GM18909 (cell line): ENCODE results near the gene IQGAP3.
"Not testable (repeated sequence)": the region's sequence is repeated elsewhere in the genome, so short reads cannot be mapped to it uniquely, and the experiment has no call there.

Source experiments
- ATAC-seq: cut with Tn5 transposase; IDR thresholded peaks from one replicate; pipeline ENCODE4 v1.9.1; 2021; ENCODE audit warnings: mild to moderate bottlenecking; ENCODE audit not compliant: unreplicated experiment, poor library complexity

The IQGAP3 gene

DNA sequence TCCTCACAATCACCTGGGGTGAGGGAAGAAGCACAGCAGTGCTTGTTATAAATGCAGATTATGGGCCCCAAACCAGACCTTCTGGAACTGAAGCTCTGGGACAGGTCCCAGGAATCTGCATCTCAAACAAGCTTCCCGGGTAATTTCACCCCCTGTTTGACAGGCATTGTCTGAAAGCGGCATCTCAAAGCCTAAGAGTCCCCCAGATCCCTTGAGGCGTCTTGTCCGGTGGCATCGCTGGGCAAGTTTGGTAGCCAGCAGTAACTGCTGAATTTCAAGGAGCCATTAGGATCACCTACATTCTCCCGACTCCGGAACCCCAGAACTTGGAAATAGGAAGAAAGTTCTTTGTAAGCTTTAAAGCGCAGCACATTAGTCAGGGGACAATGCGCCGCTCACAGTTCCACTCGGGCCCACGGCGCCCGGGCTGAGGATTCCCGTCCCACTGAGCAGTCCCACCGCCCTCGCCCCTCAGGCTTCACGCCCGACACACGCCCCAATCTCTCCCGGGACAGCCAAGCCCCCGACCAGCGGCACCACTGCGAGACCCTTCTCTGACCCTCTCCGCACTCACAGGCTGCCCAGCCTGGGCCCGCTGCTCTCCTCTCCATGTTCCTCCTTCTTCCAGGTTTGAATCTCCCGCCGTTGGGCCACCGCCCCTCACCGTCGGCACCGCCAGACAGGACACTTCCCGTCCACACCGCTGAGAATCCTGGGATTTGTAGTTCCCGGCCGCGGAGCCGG, at the start of gene IQGAP3:
IQGAP3 (minus strand) TSS at position 647 of the 744 bp plus-strand sequence; CDS start at position 611, 36 bp downstream.
- ATAC-seq: peak; percentile 81

- ATAC-seq: no peak
Measured at GRCh38 chr1:156619582-156619955, 47.2 kb upstream of the IQGAP3 start.

DNA sequence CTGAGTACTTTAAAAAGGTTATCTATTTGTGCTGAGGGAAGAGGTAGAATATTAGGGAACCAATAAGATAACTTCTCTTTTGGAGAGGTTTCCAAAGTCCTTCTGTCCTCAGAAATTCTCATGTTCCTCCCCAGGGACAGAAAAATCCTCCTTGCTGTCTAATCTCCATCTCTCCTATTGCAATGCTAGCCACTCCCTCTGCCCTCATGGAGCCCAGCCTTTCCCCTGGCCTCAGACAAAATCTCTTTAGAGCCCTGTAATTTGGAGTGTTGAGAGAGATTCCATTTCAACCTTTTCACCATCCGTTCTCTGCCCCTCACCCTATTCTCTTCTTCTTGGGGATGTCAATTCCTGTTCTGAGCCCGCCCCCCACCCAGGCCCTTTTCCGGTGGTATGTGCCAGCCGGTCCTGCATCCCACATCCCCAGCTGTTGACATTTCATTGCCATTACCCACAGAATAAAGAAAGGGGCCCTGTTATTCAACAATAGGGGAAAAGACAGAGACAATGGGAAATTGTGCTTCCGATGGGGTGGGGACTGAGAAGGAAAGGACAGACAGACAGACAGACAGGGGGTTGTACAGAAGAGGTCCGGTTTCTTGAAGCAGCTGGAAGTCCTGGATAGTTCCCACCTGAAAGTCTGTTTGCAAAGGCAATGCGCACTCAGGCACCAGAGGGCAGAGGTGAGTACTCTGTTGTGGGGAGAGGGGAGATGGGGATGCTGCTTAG, 46.7 kb upstream of the IQGAP3 start, which contains the start of gene HAPLN2:
HAPLN2 (plus strand) TSS at position 563 of the 729 bp plus-strand sequence. CDS start 4,076 bp downstream, outside the sequence.
- no peak for ATAC-seq

DNA sequence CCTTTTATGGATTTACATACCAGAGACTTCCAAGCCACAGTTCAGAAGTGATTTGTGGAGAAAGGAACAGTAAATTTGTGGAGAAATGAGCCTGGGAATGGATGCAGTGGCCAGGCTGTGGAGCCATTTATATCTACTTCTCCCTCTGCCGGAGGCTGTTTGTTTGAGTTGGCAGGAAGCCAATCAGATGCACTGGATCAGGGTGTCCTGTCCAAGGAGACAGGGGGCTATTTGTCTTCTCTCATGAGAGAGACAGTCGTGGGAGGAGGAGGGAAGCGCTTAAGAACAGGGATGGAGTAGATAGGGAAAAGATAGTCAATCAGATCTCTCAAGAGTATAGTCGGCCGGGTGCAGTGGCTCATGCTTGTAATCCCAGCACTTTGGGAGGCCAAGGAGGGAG, 44.1 kb upstream of the IQGAP3 start:
- ATAC-seq: no peak

DNA sequence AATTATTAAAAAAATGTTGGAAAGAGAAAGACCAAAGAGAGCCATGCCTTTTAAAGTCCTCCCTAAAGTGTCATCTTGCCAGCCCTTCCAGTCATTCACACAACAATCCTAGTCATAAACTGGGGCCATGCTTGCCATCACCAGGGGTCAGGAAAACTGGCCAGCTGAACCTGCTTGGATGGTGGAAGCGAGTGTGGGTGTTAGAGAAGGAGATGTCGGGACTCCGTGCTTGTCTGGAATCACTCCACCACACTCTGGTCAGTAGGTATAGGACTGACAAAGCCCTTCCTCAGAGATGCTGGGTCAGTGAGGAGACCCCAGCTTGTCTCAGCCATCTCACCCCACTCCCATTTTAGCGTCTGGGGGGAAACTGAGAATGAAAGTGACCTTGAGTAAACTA, 43.6 kb upstream of the IQGAP3 start:
- no peak for ATAC-seq

- ATAC-seq: no peak
Measured at GRCh38 chr1:156612666-156613065, 40.3 kb upstream of the IQGAP3 start.

DNA sequence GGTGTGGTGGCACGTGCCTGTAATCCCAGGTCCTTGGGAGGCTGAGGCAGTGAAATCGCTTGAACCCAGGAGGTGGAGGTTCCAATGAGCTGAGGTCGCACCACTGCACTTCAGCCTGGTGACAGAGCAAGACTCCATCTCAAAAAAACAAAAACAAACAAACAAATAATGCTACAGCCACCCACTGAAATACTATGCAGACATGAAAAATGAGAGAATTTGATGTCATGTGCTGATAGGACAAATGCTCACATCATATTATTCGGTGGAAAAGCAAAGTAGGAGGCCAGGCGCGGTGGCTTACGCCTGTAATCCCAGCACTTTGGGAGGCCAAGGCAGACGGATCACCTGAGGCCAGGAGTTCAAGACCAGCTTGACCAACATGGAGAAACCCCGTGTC, 37.7 kb upstream of the IQGAP3 start:
- not testable (repeated sequence) for ATAC-seq

GRCh38 chr1:156608981-156609380, 36.6 kb upstream of the IQGAP3 start:
- ATAC-seq: no peak

- peak; percentile 60 for ATAC-seq
Measured at GRCh38 chr1:156608036-156608674, 35.8 kb upstream of the IQGAP3 start.

- not testable (repeated sequence) for ATAC-seq
Measured at GRCh38 chr1:156607344-156607743, 35.0 kb upstream of the IQGAP3 start.

DNA sequence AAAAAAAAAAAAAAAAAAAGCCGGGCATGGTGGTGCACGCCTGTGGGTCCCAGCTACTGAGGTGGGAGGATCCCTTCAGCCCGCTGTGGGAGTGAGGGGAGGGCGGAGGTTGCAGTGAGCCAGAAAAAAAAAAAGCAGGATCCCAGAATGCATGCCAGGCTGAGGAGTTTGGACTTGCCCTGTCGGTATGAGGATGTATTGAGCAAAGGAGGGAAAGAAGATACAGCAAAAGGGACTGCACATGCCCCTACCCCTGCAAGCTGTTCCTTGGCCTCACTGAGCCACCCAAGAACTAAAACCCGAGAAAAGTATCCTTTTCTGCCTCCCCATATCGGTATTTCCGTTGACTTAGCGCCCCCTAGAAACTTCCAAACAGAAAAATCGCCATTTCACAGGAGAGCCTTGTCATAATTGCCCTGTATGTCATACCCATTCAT, 30.2 kb upstream of the IQGAP3 start:
- no peak for ATAC-seq

DNA sequence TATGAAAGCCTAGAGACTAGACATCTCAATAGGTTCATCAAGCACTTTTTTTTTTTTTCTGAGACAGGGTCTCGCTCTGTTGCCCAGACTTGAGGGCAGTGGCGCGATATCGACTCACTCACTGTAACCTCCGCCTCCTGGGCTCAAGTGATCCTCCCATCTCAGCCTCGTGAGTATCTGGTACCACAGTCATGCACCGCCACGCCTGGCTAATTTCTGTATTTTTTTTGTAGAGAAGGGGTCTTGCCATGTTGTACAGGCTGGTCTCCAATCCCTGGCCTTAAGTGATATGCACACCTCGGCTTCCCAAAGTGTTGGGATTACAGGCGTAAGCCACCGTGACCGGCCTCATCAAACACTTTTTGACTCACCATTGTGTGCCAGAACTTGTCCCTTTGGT, 29.5 kb upstream of the IQGAP3 start:
- peak; percentile 18 for ATAC-seq

- peak; percentile 55 for ATAC-seq
Measured at GRCh38 chr1:156601122-156601830, 28.9 kb upstream of the IQGAP3 start, which contains the start of gene GPATCH4. Gene GPATCH4 (minus strand): TSS chr1:156601479.

DNA sequence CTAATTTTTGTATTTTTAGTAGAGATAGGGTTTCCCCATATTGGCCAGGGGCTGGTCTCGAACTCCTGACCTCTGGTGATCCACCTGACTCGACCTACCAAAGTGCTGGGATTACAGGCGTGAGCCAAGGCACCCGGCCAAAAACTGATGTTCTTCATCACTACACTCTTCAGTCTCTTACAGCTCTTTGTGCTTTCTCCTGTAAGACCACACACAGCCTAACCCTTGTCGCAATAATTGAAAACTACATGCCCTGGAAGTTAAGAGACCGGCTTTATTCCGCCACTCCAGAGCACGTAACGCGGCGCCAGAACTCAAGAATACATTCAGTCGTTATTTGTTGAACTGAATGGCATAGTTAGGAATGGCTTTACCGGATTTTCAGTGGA, 28.4 kb upstream of the IQGAP3 start:
- no peak for ATAC-seq

DNA sequence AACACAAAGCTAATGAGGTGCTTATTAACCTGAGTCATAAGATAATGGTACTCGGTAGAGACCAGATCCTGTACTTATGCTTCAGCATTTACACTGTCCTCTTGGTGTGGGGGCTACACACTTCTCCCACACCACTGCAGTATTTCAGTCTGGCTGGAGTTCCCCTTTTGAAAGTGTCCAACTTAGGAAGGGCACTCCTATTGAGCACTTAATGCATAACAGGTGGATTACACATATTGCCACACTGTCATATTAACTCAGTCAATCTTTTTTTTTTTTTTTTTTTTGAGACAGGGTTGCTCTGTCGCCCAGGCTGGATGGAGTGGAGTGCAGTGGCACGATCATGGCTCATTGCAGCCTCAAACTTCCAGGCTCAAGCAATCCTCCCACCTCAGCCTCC, 27.4 kb upstream of the IQGAP3 start:
- ATAC-seq: peak; percentile 49

DNA sequence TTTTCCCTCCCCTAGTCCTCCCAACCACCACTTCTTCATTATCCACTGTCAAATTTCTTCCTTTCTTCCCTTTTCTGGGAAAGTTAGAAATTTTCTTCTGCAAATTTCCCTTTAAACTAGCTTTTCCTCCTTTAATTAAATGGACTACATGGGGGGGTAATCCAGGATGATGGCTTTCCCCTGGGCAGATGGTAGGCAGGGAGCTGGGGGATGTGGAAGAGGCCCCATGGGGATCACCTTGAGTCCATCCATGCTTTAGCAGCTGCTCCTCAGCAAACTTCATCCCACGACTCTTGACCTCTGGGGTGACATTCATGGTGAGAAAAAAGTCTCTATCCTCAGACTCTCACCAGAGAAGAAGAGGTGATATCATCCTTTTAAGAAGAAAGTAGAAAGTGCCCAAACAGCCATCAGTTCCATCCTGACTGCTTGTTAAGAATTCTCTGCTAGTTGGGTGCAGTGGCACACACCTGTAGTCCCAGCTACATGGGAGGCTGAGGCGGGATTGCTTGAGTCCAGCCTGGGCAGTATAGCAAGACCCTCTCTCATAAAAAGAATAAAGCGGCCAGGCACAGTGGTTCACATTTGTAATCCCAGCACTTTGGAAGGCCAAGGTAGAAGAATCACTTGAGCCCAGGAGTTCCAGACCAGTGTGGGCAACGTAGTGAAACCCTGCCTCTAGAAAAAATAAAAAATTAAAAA, 26.5 kb upstream of the IQGAP3 start:
- ATAC-seq: no peak

DNA sequence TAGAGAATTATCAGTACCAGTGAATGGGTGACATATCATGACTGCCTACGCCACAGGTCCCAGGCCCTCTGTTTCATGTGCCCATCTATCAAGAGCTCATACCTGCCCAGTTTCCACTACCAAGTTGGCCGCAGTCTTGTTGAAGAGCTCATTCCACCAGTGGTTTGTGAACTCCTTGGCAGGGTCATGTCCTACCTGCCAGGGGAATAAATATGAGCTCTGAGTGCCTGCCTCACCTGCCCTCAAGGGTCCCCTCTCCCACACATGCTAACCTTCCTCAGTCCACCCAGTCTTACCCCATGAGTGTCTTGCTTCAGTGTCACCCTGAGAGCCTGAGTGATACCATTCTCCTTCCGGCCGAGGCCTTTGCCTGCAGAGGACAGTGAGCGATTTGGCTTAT, 25.8 kb upstream of the IQGAP3 start:
- no peak for ATAC-seq

DNA sequence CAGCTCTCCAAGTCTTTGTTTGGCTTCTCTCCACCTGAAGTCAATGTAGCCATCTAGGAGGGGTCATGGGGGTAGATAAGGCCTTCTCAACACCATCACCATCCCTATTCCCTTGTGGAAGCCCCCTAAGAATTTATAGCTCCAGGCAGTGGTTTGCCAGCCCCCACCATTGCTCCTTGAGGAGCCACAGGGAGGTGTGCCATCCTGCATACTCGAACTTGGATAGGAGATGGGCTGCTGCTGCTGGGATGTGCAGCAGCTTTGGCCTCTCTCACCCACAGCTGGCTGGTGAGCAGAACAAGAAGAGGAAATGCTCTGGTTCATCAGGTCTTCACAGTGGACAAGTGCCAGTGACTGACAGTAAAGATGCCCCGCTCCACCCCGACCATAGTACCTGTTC, 24.1 kb upstream of the IQGAP3 start:
- no peak for ATAC-seq

GRCh38 chr1:156595016-156595415, 22.7 kb upstream of the IQGAP3 start:
- no peak for ATAC-seq

DNA sequence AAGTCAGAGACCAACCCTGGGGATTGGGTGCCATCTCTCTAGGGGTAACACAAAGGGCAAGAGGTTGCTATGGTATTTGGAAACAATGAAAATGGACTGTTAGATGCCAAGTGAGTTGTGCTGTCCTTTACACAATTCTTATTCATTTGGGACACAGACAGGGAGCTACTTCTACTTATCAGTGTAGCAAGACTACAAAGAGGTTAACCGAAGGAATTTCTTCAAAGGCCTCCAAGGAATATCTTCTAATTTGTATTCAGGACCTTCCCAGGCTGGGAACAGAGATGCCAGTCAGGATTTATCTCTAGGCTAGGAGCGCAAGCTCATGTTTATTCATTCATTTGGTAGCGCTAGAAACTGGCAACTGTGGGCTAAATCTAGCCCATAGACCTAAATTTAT, 21.8 kb upstream of the IQGAP3 start:
- ATAC-seq: no peak
